ENCODE data around the gene LAMTOR2. TPM values are rescaled to one million over a fixed set of nuclear protein-coding genes. Genes with fewer than 3 reads are reported as not detected.

The LAMTOR2 gene
- total RNA-seq, 4 donors from 2014 or later: 51.7 to 80.1 (median 66.9) TPM

DNA sequence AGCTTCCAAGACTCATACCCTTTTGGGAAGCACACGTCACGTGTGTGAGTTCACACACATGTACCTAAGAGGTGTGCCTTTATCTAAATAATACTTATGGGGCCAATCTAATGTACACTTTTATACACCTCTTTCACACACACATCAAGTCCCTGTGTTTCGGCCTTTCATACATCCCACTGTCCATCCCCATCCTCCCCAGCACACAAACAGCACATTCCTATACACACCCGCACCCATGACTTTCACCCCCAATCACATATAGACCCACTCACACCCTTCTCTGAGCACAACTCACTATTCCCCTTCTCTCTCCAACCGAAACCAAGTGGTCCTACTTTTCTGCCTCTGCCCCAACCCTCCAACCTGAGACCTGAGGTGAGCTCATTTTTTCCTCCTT is 24.1 kb downstream of the LAMTOR2 start:
- TF ChIP-seq, protein P1, sequence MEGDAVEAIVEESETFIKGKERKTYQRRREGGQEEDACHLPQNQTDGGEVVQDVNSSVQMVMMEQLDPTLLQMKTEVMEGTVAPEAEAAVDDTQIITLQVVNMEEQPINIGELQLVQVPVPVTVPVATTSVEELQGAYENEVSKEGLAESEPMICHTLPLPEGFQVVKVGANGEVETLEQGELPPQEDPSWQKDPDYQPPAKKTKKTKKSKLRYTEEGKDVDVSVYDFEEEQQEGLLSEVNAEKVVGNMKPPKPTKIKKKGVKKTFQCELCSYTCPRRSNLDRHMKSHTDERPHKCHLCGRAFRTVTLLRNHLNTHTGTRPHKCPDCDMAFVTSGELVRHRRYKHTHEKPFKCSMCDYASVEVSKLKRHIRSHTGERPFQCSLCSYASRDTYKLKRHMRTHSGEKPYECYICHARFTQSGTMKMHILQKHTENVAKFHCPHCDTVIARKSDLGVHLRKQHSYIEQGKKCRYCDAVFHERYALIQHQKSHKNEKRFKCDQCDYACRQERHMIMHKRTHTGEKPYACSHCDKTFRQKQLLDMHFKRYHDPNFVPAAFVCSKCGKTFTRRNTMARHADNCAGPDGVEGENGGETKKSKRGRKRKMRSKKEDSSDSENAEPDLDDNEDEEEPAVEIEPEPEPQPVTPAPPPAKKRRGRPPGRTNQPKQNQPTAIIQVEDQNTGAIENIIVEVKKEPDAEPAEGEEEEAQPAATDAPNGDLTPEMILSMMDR (IDR thresholded peaks at IDR 0.05; ENCODE audit: low read depth): no peak

DNA sequence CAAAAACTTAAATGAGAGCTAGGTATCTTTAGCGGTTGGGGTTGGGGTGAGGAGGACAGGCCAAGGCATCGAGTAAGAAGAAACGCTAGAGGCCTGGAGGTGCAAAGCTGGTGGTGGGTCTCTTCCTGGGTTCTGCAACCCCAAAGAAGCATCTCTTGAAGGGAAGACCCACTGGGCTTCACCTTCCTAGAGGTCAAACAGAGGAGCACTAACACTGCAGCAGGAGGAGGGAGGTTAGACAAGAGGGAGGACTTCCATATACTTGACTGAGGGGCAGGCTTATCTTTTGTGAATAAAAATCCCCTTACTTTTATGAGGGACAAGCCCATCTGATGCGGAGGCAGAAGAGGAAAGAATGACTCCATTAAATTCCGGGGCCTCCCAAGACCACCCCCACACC is 25.2 kb downstream of the LAMTOR2 start:
- TF ChIP-seq, protein P1 (IDR thresholded peaks at IDR 0.05; ENCODE audit: low read depth): no peak

DNA sequence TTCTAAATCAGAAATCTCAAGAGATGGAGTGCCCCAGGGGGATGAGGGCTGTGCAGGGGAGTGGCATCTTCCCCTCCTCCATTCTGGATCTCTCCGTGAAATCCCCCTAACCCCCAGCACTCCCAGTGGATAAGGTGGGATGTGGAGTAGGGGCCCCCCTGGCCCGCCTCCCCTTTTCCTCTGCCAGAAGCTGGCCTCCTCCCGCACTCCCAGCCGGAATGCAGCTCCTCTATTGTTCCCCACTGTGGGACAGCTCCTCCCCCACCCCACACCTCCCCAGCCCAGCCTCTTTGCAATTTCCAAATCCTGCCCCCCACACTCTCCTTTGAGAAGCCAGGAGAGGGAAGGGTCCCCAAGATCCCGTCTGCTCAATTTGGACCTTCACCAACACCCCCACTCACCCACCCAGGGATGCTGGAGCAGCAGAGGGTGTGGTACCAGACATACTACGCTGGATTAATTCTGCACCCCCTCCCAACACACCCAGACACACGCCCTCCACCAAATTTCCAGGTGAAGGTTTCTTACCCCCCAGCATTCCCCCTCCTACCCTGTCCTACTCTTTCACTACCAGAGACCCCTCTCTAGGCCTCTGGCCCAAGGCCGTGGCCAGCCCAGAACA is 25.8 kb downstream of the LAMTOR2 start:
- TF ChIP-seq, protein P1 (IDR thresholded peaks at IDR 0.05; ENCODE audit: low read depth): no peak

DNA sequence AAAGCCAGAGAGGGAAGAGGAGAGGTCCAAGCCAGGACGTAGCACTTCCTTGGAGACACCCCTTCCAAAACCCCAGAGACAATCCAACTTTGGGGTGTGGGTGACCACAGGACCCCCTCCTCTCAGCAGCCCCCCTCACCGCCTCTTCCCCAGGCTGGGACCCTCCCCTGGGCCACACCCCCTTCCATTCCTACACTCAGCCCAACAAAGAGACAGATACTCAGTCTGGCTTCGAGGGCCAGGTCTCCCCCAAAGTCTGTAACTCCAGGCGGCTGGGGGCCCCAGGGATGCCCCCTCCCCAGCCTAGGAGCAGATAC is 26.2 kb downstream of the LAMTOR2 start:
- TF ChIP-seq, protein P1 (IDR thresholded peaks at IDR 0.05; ENCODE audit: low read depth): no peak

DNA sequence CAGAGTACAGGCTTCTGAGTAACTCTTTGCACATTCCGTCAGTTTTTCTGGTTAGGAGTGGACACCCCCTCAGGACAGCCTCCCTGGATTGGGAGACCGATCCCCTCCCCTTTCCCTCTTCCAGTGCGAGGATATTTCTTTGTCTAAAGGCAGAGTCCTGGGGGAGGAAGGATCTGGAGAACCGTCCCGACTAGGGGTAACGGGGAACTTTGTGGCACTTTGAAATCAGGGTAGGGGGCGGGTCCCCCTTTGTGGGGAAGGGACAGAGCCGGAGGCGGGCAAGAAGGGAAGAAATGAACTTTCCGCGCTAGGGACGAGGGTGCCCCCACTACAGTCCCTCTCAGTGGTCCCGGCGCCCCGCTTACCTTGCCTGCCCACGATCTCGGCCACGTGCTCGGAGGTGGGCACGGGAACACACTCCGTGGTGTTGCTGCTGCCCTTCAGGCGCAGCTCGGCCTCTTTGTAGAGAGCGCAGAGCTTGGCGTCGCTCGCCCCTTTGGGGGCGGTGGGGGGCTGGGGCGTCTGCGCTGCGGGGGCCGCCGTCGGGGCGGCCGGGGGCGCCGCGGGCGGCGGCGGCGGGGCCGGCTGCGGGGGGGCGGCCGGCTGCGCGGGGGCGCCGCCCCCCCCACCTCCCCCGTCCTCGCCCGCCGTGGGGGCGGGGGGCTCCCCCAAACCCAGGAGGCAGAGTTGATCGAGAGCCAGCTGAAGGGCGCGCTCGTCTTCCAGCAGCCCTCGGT is 26.8 kb downstream of the LAMTOR2 start:
- TF ChIP-seq, protein P1 (IDR thresholded peaks at IDR 0.05; ENCODE audit: low read depth): no peak

DNA sequence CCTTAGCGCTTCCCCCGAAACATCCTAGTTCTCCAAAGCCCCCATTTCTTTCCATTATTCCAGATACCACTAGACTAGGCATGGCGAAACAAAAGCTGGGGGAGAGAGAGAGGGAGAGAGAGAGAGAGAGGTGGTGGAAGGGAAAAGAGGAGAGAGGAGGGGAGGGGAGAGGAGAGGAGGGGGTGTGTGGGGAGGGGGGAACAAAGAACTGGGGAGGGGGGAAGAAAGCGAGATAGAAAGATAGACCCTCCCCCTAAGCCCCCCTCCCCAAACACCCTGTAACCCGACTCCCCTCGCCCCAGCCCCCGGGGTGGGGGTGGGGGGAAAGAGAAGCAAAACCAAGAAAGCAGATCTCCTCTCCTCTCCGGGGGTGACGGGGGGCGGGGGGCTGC is 27.3 kb downstream of the LAMTOR2 start:
- TF ChIP-seq, protein P1 (IDR thresholded peaks at IDR 0.05; ENCODE audit: low read depth): no peak

DNA sequence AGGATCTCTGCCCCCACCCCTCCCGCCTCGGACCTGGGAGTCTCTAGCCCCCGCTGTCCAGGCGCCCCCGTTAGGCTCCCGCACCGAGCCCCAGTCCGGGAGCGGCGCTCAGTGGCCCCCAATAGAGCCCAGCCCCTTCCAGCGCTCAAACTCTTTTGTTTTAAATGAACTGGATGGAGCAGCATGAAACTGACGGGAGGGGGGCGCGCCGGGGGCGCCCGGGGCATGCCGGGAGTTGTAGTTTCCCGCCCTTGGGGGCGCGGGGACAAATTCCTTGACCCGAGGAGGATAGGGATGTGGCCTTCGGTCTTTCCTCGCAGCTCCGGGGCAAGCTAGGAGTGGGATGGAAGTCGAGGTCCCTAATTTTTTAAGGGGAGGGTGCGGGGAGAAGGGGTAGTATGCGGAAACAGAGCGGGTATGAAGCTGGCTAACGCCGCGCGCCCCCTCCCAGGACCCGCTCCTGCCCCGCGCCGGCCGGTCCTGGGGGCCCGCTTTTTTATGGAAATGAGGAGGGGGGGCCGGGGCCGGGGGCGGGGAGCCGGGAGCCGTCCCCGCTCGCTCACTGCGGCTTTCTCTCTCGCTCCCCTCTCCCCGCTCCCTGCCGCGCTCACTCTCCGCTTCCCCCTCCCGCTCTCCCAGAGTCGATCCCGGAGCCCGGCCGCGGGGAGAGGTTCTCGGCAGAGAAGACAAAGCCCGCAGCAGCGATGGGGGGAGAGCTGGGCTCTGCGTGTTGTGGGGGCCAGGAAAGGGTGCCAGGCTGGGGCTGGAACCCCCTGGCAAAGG is 27.9 kb downstream of the LAMTOR2 start, which contains the start of gene MEX3A:
Gene MEX3A (minus strand): TSS at position 157 of the 783 bp plus-strand sequence. CDS start 467 bp downstream, outside the sequence.
- TF ChIP-seq, protein P1 (IDR thresholded peaks at IDR 0.05; ENCODE audit: low read depth): no peak
